PFSK-1 (cell line): ENCODE measurements around the gene DENND2A.

Experiments
- FOXP2 ChIP-seq: optimal IDR thresholded peaks from 2 replicates; pipeline ENCODE3; 2011; ENCODE audit warnings: borderline replicate concordance, control low read depth, inconsistent platforms; ENCODE audit not compliant: insufficient read depth; ENCODE audit errors: extremely low read length, extremely low read depth
- POLR2AphosphoS5 ChIP-seq: IDR thresholded peaks from 2 replicates; pipeline ENCODE4 v1.6.1; 2012; ENCODE audit warnings: low read depth, mild to moderate bottlenecking, control low read depth, low read length, moderate library complexity
- REST ChIP-seq, 2 experiments: IDR thresholded peaks; 2 replicates each; pipeline versions ENCODE4 v1.6.1 to v1.8.0; 2011 to 2012; ENCODE audit warnings: low read depth in 2 of 2, low read length in 2 of 2, control low read depth in 1 of 2, inconsistent platforms in 1 of 2, mild to moderate bottlenecking in 1 of 2, moderate library complexity in 1 of 2; ENCODE audit not compliant: insufficient read depth in 1 of 2
- SIN3A ChIP-seq: IDR thresholded peaks from 2 replicates; pipeline ENCODE4 v1.6.1; 2012; ENCODE audit warnings: mild to moderate bottlenecking, low read length, moderate library complexity, borderline replicate concordance; ENCODE audit not compliant: insufficient read depth
- TAF1 ChIP-seq: IDR thresholded peaks from 2 replicates; pipeline ENCODE4 v1.6.1; 2012; ENCODE audit warnings: low read length, control low read depth, borderline replicate concordance; ENCODE audit not compliant: insufficient read depth

DENND2A gene

GRCh38 chr7:140641524-140642195 lies 1.0 kb upstream of the DENND2A start:
- TF ChIP-seq FOXP2 (no peak), REST (IDR thresholded peaks at IDR 0.05; ENCODE audit: insufficient read depth in 1 of 2, low read depth in 2 of 2, low read length in 2 of 2) (no peak), TAF1 (no peak), POLR2AphosphoS5 (no peak)

- TF ChIP-seq FOXP2 (no peak), SIN3A (no peak), POLR2AphosphoS5 (no peak), REST (IDR thresholded peaks at IDR 0.05; ENCODE audit: insufficient read depth in 1 of 2, low read depth in 2 of 2, low read length in 2 of 2) (no peak), TAF1 (no peak)
These were observed 464 bp downstream of the DENND2A start for GRCh38 chr7:140640060-140640637.

GRCh38 chr7:140639366-140640053 lies 1.1 kb downstream of the DENND2A start:
- TF ChIP-seq REST (IDR thresholded peaks at IDR 0.05; ENCODE audit: insufficient read depth in 1 of 2, low read depth in 2 of 2, low read length in 2 of 2) = no peak
- TF ChIP-seq TAF1 = no peak
- no peak for TF ChIP-seq POLR2AphosphoS5
- no peak for TF ChIP-seq FOXP2
- no peak for TF ChIP-seq SIN3A

GRCh38 chr7:140638173-140638791 lies 2.3 kb downstream of the DENND2A start:
- no peak for TF ChIP-seq SIN3A

GRCh38 chr7:140637400-140637799 lies 3.2 kb downstream of the DENND2A start:
- TF ChIP-seq TAF1 (no peak), FOXP2 (no peak), REST (IDR thresholded peaks at IDR 0.05; ENCODE audit: insufficient read depth in 1 of 2, low read depth in 2 of 2, low read length in 2 of 2) (no peak), SIN3A (no peak), POLR2AphosphoS5 (no peak)
